ENCODE measurements around the gene AXIN1. TPM values are rescaled to one million over a fixed set of nuclear protein-coding genes. Genes with fewer than 3 reads are reported as not detected.
A peak's percentile ranks its signal among the peaks of the same experiment; 100 is the strongest.

AXIN1 gene, protein sequence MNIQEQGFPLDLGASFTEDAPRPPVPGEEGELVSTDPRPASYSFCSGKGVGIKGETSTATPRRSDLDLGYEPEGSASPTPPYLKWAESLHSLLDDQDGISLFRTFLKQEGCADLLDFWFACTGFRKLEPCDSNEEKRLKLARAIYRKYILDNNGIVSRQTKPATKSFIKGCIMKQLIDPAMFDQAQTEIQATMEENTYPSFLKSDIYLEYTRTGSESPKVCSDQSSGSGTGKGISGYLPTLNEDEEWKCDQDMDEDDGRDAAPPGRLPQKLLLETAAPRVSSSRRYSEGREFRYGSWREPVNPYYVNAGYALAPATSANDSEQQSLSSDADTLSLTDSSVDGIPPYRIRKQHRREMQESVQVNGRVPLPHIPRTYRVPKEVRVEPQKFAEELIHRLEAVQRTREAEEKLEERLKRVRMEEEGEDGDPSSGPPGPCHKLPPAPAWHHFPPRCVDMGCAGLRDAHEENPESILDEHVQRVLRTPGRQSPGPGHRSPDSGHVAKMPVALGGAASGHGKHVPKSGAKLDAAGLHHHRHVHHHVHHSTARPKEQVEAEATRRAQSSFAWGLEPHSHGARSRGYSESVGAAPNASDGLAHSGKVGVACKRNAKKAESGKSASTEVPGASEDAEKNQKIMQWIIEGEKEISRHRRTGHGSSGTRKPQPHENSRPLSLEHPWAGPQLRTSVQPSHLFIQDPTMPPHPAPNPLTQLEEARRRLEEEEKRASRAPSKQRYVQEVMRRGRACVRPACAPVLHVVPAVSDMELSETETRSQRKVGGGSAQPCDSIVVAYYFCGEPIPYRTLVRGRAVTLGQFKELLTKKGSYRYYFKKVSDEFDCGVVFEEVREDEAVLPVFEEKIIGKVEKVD
- 42.0 and 51.2 TPM in 2 replicates for total RNA-seq (2021)
- Bru-seq, nascent RNA, result percentile 71 among the genes with signal in this experiment
- BruChase-seq, experiment 1, labeled RNA remaining after a 2-hour chase, result percentile 64 among the genes with signal in this experiment
- BruChase-seq, experiment 2, labeled RNA remaining after a 6-hour chase, result percentile 71 among the genes with signal in this experiment
- long read RNA-seq, transcript AXIN1-202 (10 exons, 3,324 nt), result major isoform, 15 of 52 reads
- long read RNA-seq, partial matches to known transcripts, result 17 of 52 reads
- long read RNA-seq, other reads (novel, unspliced or antisense), result 16 of 52 reads

DNA sequence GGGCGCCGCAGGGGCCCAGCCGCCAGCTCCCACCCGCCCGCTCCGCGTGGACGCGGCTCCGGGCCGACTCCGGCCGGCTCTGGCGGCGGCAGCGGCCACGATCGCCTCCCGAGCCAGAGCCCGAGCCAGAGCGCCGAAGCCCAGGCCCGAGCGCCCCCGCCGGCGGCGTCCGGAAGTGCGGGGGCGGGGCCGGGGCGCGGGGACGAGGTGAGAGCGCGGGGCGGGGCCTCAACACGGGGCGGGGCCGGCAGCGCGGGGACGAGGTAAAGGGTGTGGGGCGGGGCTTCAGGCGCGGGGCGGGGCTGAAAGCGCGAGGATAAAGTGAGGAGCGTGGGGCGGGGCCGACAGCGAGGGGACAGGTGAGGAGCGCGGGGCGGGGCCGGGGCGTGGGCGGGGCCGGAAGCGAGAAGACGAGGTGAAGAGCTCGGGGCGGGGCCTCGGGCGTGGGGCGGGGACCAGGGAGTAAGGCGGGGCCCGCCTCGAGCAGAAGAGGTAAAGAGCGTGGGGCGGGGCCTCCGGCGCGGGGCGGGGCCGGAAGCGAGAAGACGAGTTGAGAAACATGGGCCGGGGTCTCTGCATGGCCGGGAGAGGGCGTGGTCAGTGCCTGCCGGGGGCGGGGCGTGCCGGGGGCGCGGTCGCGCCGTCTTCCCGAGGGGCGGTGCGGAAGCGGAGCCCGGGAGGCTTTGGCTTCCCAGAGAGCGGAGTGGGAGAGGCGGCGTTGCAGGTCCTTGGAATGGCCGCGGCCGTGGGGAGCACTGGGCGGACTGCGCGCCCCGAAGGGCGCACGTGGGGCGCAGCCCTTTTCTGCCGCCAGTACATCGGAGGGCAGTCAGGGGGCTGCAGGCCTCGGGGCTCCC, at the start of gene AXIN1:
Gene AXIN1, minus strand, starts transcription at position 177 of the 857 bp plus-strand sequence. CDS start 5,698 bp downstream, outside the sequence.
- Histone ChIP-seq H3K27ac (no peak within 1 kb of the TSS), H3K4me2 (peak within 1 kb of the TSS; percentile 91), H4K20me1 (ENCODE audit: insufficient read depth) (peaks cover 5% of the 10 kb centered on the region), H3K4me3 (peak within 1 kb of the TSS; percentile 93), H2AFZ (peak within 1 kb of the TSS; percentile 82), H3K4me1 (replicated peaks; ENCODE audit: insufficient read depth) (0 out of 2 replicates have a peak, but pooled peaks cover 5% of the 10 kb centered on the region), H3K9me3 (ENCODE audit: insufficient read depth, low read depth) (no peaks in the 10 kb centered on the region), H3F3A (ENCODE audit: insufficient read depth, low read depth) (peaks cover 5% of the 10 kb centered on the region; the same call in 1 of the 2 replicates), H3K9me2 (ENCODE audit: insufficient read depth) (no peaks in the 10 kb centered on the region), H3K36me3 (ENCODE audit: low read depth) (no peaks in the 10 kb centered on the region), H3K27me3 (ENCODE audit: insufficient read depth, low read depth) (no peaks in the 10 kb centered on the region), H3K79me2 (ENCODE audit: low read depth) (peaks cover 39% of the 10 kb centered on the region)
- peak; percentile 89 to 100 for DNase-seq
- intact Hi-C loops (cut with micrococcal nuclease; ENCODE audit: unreplicated experiment), result loop anchor here (1.0 to 2.0 kb wide), 2 partner anchors 36 to 118 kb away; partner anchors contain the start of gene FAM234A
- no peak for TF ChIP-seq EZH2 (IDR thresholded peaks at IDR 0.05; ENCODE audit: low read depth)
- no peak for TF ChIP-seq CTCF (conservative IDR thresholded peaks at IDR 0.05)
- CTCF ChIA-PET, result interaction anchor here (0.5 to 1.0 kb wide), 18 partner anchors 13 to 539 kb away, joined by 3 to 24 read pairs (median 4); no protein-coding TSS in a partner anchor
- no TSS peak for BruUV-seq (replicated peaks)
- POLR2A ChIA-PET (ENCODE audit: unreplicated experiment), result interaction anchor here (0.5 to 1.3 kb wide), 21 partner anchors 18 to 1326 kb away, joined by 3 to 30 read pairs (median 5); partner anchors contain the start of genes LUC7L and NPRL3

DNA sequence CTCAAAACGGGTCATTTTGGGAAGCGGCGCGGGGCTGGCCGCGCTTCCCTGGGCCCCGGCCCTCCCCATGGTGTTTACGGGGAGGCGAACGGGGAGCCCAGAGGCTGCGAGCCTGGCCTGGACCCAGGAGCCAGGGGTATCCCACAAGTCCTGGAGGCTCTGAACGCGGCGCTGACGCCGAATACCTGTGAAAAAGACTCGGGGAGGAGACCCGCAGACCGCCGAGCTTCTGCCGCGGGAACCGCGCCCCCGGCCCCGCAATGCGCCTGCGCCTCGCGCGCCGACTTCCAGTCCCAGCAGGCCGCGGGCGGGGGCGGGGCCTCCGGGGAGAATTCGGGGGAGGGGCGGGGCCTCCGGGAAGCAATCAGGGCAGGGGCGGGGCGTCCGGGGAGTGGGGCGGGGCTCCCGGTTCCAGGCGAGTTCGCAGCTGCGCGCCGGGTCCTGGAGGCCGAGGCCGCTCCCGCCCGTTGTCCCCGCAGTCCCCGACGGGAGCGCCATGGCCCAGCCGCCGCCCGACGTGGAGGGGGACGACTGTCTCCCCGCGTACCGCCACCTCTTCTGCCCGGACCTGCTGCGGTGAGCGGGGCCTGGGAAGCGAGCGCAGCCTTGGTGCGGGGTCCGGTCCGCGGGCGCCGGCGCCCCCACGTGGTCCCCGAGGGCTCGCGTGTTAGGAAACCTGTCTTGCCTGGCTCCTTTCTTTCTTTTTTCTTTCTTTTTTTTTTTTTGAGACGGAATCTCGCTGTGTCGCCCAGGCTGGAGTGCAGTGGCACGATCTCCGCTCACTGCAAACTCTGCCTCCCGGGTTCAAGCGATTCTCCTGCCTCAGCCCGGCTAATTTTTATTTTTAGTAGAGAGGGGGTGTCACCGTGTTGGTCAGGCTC, 49.2 kb upstream of the AXIN1 start, which contains the start of gene DECR2:
Gene DECR2, plus strand, starts transcription at position 418 of the 881 bp plus-strand sequence. Its CDS starts 79 bp downstream, at position 497.
- H3K9me2 ChIP-seq (ENCODE audit: insufficient read depth), result no peaks in the 10 kb centered on the region
- TF ChIP-seq EZH2 (IDR thresholded peaks at IDR 0.05; ENCODE audit: low read depth) (no peak), CTCF (conservative IDR thresholded peaks at IDR 0.05) (no peak; the same call in 1 of the 2 replicates)
- H3K9me3 ChIP-seq (ENCODE audit: insufficient read depth, low read depth), result no peaks in the 10 kb centered on the region
- ChIA-PET POLR2A (ENCODE audit: unreplicated experiment) (interaction anchor here (0.6 to 0.9 kb wide), 4 partner anchors 15 to 338 kb away, joined by 4 to 18 read pairs (median 6); no protein-coding TSS in a partner anchor), CTCF (interaction anchor here (0.7 kb wide), 2 partner anchors 84 to 348 kb away, joined by 4 to 6 read pairs; partner anchors contain the start of gene SNRNP25)
- H3K27me3 ChIP-seq (ENCODE audit: insufficient read depth, low read depth), result no peaks in the 10 kb centered on the region
- BruUV-seq (replicated peaks), result TSS peak; percentile 51
- peak within 1 kb of the TSS; percentile 99 for H3K4me3 ChIP-seq
- peaks cover 13% of the 10 kb centered on the region for H3K4me1 ChIP-seq (replicated peaks; ENCODE audit: insufficient read depth)
- peak within 1 kb of the TSS; percentile 67 for H3K27ac ChIP-seq
- H3K4me2 ChIP-seq, result peak within 1 kb of the TSS; percentile 85
- no peaks in the 10 kb centered on the region; the same call in 1 of the 2 replicates for H3K36me3 ChIP-seq (ENCODE audit: low read depth)
- intact Hi-C loops (cut with micrococcal nuclease; ENCODE audit: unreplicated experiment), result loop anchor here (1.0 to 2.0 kb wide), 2 partner anchors 23 to 133 kb away; no protein-coding TSS in a partner anchor
- peak; percentile 67 to 96 for DNase-seq
- peaks cover 9% of the 10 kb centered on the region; the same call in 1 of the 2 replicates for H3K79me2 ChIP-seq (ENCODE audit: low read depth)
- H2AFZ ChIP-seq, result peak within 1 kb of the TSS; percentile 96
- H3F3A ChIP-seq (ENCODE audit: insufficient read depth, low read depth), result peaks cover 44% of the 10 kb centered on the region; the same call in 1 of the 2 replicates
- H4K20me1 ChIP-seq (ENCODE audit: insufficient read depth), result no peaks in the 10 kb centered on the region

All from PC-9 (cell line).